Kidney glomerular epithelial cell (primary cell): ENCODE measurements around the gene MTX1.

Source experiments
- DNase-seq: peaks from one replicate; lab custom pipeline; 2025; lab: John Stamatoyannopoulos, UW

The MTX1 gene

GRCh38 chr1:155261493-155261851 is 53.0 kb downstream of the MTX1 start:
- no peak for DNase-seq

GRCh38 chr1:155261852-155262673 is 53.6 kb downstream of the MTX1 start, which contains the start of gene SCAMP3:
Gene SCAMP3 (minus strand): TSS chr1:155262360. CDS start chr1:155262151, 209 bp downstream.
- peak; percentile 97 for DNase-seq

DNA sequence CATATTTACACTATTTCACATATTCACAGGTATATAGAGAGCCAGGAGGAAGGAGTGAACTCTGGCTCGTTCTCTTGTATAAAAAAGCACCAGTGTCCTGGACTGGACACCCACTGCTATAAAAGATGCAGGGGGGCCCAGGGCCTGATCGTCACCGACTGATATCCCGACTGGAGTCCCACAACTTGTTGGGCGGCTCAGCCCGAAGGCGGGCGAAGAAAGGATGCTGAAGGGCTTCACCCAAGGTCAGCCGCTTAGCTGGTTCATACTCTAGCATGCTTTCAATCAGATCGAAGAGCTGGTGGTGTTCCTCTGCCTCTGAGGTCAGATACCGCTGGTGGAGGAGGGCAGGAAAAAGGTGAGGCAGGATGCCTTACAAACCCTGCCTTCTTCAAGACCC is 54.6 kb downstream of the MTX1 start:
- DNase-seq = no peak
